Kasumi-1 (cell line): ENCODE results near the gene ARVCF.

Experiments used
- DNase-seq, 2 experiments: peaks; one replicate each; lab custom pipeline; 2025; lab: John Stamatoyannopoulos, UW

Gene ARVCF

DNA sequence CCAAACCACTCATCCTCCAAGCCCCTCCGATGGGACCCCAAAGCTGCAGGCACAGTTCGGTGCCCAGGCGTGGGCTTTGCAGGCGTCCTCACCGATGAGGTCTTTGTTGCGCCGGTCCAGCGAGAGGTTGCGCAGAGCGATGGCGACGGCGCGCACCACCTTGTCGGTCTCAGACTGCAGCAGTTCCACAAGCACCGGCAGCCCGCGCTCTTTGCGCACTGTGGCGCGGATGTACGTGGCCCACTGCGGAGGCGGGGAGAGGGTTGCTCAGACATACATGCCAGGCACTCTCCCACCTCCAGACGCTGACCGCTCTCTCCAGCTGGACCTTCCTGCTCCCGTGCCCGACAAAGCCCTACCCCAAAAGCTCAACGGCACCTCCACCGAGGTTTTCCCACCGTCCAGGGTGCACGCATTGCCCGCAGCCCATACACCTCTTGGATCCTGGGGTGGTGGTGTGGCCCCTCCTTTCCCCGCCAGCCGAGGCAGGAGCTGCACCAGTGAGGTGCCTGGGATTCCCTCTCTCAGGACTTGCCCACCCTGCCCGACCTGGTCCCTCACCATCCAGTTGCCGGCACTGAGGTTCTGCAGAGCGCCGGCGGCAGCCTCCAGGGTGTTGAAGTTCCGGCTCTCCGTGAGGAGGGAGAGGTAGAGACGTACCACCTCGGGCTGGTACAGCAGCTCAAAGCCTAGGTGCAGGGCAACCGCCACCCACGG is 42.9 kb downstream of the ARVCF start:
- DNase-seq: no peak

DNA sequence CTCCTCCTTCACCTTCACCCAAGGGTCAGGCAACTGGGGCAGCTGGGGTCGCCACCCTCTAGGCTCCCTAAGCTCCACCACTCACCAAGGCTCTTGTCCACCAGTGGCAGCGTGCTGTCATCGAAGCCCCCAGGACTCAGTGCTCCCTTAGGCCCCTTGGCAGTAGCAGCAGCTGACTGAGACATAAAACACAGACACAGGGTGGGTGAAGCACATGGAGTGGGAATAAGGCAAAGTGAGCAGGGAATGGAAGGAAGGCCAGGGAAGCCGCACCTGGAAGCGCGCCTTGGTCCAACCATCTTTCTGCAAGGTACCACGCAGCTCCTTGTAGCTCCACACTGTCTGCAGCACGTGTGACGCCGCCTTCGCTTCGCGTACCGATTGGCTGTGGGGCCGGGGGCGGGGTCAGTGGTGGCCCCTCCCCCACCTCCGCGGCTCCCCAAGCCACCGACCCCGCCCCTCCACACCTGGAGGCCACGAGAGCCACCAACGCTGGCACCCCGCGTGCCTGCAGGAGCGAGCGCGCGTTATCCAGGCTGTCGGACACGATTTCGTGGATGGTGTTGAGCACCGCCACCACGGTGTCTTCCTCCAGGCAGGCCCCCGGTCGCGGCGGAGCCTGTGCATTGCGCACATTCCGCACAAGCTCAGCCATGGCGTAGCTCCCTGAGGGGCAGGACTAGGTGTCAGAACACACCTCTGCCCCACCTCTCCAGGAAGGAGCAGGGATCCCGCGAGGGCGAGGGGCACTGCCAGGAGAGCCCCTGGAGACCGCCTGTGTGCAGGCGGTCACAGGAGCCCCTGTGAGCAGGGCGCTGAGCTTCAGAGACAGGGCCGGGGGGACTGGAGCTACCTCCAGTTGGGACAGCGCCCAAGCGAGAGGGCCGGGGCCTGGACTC is 43.7 kb downstream of the ARVCF start:
- DNase-seq: no peak

DNA sequence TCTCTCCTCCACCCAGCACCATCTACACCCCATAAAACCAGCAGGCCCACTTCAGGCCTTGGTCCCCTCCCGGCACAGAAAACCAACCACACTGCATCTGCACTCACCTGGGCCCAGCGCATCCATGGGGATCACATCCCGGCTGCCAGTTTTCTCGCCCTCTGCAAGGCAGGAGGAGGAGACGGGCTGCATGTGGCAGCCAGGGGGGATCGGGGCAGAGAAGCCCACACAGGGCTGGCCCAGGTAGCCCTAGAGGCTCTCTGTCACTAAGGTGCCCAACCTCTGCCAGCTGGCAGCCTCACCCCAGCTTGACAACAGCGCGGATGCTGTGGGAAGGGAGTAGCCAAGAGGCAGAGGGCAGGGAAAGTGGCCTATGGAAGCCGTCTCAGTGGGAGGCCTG is 44.4 kb downstream of the ARVCF start:
- DNase-seq: no peak

DNA sequence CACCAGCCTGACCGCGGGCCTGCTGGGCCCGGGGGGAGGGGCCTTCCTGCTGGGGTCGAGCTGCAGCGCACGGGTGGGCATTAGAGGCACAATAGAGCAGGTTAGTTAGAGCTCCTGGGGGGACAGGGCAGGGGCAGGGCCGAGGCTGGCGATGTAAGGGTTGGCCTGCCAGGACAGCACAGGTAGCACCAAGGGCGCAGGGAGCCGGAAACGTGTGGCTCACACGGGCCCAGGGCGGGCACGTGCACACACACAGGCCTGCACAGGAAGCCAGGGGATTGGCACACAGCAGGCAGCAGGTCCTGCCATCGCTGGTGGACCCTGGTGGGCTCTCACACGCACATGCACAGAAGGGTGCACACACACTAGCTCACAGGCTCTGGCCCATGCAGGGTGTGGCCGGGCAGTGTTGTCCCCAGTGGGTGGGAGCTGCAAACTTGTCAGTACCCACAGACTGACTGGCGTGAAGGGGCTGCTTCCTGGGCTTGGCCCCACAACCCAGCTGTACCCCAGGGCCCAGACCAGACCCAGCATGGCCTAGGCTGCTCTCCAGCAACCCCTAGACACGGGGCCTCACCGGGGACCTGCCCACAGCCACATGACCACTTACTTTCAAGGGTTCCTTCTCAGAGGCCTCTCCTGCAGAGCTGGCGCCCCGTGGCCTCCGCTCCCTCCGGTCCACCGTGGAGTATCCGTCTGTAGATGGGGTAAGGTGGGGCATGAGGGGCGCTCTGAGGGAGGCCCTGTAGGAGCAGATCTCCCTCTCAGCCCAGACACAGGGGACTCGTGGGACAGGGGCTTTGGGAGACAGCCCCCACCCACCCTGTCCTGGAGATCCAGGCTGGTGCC is 45.1 kb downstream of the ARVCF start:
- no peak for DNase-seq

DNA sequence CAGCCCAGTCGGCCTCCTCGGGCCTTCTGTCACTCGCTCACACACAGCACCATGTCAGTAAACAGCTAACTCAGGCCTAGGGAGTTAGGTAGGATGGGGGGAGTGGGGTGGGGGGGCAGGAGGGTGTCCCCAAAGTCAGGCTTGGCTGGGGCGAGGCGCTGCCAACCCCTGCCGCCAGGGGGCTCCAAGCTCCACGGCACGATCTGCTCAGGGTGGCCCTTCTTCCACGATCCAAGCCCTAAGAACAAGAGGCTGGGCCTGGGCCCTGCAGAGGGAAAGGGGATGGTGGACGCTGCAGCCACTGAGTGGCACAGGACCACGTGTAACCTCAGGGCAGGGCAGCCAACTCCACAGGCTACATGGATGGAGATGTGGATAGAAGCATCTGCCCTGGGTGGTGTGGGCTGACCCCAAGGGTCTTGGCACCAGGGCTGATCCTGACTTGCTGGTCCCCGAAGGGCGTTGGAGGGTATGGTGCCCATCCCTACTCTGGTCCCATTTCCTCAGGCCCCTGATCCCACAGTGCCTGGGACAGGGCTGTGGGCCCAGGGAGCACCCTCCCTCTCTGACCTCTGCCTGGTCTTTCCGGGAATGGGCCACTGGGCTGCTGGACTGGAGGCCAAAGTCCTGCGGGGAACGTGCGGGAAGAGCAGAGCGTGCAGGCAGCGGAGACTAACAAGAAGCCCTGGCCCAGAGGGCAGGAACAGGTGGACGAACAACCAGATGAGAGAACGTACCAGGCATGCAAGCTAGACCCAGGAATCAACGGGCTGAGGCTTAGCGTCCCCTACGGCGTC is 45.9 kb downstream of the ARVCF start:
- peak; percentile 61 to 71 for DNase-seq

DNA sequence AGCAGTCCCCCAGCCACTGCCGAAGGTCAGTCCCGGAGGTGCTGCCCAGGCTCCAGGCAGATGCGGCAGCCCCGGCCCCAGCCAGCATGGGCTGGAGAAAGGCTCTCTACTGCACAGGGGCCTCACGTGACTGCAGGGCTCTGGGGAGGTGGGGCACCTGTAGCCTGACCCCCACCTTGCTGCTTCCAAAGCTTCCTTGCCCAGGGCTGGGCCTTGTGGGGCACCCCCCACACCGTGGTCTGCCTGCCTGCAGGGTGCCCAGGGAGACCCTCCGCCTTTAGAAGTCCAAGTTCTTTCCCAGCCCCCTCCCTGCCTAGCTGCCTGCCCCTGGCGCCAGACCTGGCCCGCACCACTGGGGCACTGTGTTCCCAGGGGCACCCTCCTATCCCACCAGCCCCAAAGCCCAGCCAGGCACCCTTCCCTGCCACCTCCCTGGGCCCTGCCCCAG is 46.6 kb downstream of the ARVCF start:
- DNase-seq: no peak

DNA sequence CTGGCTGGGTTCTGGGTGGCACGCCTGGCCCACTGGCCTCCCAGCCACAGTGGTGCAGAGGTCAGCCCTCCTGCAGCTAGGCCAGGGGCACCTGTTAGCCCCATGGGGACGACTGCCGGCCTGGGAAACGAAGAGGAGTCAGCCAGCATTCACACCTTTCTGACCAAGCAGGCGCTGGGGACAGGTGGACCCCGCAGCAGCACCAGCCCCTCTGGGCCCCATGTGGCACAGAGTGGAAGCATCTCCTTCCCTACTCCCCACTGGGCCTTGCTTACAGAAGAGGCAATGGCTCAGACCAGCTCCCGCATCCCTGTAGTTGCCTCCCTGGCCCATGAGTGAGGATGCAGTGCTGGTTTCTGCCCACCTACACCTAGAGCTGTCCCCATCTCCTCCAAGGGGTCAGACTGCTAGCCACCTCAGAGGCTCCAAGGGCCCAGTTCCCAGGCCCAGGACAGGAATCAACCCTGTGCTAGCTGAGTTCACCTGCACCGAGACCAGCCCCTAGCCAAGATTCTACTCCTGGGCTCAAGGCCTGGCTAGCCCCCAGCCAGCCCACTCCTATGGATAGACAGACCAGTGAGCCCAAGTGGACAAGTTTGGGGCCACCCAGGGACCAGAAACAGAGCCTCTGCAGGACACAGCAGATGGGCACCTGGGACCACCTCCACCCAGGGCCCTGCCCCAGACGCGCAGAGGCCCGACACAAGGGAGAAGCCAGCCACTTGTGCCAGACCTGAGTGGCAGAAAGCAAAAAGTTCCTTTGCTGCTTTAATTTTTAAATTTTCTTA is 47.3 kb downstream of the ARVCF start:
- no peak for DNase-seq

DNA sequence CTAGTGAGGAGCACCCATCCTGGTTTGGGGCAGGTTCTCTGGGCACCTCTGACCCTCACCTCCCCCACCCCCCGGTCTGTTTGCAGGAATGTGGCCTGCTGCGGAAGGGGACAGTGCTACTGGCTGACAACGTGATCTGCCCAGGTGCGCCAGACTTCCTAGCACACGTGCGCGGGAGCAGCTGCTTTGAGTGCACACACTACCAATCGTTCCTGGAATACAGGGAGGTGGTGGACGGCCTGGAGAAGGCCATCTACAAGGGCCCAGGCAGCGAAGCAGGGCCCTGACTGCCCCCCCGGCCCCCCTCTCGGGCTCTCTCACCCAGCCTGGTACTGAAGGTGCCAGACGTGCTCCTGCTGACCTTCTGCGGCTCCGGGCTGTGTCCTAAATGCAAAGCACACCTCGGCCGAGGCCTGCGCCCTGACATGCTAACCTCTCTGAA is 48.2 kb downstream of the ARVCF start:
- no peak for DNase-seq

DNA sequence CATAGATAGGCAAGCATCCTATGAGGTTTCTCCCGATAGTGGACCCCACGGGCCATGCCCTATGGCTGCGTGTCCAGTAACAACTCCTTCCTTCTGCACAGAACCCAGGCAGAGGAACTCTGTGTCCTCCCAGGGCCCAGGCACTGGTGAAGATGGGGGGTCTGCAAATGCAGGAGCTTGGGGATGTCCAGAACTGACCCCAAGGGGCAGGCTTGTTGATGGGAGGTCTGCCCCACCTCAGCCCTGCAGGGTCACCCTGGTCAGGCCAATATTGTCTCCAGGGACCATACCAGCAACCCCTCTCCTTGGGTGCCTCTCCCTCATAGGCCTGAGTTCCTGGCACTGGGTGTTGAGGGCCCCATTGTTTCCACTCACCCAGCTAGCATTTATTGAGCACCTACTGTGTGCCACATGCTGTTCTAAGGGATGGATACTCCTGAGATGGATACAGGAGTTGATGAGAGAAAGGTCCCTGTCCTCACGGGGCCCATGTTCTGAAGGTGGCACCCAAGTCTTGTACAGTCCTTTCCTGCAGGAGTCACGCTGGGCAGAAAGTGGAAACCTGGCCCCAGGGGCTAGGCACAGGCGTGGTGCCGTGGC is 48.7 kb downstream of the ARVCF start:
- DNase-seq: no peak

DNA sequence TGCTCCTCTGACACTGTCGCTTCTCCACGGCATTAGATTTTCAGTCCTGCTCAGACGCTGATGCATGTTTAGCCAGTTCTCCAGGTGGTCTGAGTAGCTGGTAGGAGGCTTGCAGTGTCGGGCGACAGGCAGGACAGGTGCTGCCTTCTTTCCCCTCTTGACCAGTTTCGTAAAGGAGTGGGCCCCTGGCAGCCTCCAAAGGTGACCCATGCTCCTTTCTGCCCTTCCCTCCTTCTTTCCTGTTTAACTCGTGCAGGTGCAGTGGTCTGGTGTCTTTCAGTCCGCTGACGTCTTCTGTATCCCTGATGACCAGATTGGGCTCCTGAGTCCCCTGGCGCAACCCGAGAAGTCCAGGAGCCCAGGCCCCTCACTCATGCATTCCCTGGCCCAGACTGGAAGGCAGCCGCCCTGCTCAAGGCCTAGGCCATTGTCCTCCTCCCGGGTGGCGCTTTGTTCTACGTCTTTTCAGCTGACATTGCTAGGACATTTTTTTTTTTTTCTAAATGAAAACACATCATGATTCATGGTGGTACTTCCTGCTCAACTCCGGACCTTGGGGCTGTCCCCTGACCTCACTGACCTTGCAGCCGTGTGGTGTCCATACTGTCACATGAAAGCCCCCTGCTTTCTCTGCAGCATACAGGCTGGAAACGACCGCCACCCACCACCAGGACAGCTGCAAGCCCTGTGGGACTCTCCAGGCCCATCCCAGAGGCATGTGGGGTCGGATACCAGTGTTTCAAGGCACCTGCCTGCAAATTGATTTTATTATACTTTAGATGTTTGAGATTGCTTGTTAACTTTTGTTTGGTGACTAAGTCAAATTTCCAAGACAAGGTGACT is 49.5 kb downstream of the ARVCF start:
- no peak for DNase-seq

DNA sequence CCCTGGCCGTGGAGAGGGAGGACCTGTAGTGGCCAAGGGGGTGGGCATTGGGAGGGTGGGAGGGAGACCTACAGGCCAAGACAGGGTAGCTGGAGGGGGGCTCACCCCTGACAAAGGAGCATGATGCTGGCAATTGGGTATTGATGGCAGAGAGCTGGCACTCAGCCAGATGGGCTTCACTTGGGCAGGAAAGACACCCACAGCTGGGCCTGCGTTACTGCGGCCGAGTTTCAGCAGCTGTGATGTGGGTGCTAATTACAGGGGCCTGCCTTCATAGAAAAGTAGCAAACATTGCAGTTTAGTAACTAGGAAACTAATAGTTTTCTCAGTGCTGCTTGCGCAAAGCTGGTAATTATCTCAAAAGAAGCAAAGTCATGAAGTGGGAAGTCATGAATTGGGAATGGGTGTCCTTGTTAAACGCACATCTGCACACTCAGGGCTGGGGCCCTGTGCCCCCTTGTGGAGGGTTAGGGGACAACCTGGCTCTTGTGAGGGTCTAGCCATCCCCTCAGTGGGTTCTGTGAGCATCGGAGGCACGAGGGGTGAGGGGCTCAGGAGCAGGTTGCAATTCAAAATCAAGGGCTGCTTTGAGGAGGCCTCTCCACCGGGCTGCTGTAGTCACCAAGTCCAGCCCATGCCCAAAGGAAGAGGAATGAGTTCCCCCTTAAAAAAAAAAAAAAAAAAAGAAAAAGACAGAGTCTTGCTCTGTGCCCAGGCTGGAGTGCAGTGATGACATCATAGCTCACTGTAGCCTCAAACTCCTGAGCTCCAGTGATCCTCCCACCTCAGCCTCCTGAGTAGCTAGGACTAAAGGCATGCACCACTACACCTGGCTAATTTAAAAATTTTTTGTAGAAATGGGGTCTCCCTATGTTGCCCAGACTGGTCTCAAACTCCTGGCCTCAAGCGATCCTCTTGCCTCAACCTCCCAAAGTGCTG is 50.6 kb downstream of the ARVCF start:
- peak; percentile 24 to 39 for DNase-seq

DNA sequence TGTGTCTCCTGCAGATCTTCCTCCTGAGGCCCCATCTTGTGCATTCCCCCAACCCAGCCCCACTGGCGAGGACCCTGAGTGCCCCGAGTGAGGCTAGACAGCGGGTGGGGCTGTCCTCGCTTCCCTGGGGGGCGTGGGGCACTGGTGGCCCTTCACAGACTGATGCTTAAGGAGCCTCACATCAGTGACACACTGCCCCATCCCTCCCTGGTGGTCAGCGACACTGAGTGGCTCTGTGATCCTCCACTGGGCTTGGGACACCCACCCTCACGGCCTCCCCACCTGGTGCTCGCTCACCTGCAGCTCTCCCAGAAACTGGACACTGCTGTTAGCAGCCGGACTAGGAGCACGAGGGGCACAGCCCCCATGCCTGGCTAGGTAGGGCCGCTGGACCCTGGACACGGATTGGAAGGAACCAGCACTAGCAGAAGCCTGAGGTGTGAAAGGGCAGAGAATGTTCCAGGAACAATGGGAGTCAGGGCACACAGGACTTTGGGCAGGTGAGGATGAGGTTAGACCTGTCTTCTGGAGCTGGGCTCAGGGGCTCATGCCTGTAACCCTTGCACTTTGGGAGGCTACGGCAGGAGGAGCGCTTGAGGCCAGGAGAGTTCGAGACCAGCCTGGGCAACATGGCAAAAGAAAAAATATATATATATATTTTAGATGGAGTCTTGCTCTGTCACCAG is 51.8 kb downstream of the ARVCF start:
- no peak for DNase-seq

DNA sequence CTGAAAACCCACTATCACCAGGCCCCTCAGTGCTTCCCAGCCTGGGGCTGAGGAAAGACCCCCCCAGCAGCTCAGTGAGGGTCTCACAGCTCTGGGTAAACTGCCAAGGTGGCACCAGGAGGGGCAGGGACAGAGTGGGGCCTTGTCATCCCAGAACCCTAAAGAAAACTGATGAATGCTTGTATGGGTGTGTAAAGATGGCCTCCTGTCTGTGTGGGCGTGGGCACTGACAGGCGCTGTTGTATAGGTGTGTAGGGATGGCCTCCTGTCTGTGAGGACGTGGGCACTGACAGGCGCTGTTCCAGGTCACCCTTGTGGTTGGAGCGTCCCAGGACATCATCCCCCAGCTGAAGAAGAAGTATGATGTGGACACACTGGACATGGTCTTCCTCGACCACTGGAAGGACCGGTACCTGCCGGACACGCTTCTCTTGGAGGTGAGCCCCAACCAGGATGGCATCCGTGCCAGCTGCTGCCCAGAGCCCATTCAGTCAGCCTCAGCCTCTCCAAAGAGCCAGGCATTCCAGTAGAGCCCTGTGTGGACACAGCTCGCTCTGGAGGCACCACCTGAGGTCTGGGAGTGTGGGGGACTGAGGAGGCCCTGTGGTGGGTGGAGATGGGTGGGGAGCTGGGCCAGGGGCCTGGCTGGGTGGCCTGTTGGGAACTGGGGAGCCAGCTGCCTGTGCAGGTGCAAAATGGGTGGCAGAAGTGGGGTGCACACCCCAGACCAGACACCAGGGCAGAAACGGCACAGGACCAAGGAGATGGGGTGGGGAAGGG is 52.6 kb downstream of the ARVCF start:
- no peak for DNase-seq

DNA sequence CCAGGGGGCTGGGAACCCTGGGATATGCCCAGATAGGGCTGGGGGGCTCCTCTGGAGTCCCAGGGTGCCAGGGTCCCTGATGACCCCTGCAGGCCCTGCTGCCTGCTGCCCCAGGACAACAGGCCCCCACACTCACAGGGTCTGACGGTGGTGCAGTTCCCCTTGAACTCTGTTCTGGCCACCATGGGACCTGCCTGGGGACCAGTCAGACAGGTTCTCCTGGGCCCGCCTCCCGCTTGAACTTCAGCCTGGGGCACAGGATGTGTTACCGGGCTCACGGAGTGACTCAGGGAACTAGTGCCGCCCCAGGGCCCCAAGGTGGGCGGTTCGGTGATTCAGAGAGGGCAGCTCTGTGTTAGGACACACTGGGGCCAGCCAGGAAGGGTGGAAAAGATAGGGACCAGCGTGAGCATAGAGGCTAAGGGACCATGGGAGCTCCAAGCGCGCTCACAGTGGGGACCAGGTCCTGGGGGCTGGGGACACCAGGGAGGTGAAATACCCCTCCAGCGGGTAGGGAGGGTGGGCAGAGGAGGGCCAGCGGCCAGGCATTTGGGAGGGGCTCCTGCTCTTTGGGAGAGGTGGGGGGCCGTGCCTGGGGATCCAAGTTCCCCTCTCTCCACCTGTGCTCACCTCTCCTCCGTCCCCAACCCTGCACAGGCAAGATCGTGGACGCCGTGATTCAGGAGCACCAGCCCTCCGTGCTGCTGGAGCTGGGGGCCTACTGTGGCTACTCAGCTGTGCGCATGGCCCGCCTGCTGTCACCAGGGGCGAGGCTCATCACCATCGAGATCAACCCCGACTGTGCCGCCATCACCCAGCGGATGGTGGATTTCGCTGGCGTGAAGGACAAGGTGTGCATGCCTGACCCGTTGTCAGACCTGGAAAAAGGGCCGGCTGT is 53.5 kb downstream of the ARVCF start:
- DNase-seq: no peak

DNA sequence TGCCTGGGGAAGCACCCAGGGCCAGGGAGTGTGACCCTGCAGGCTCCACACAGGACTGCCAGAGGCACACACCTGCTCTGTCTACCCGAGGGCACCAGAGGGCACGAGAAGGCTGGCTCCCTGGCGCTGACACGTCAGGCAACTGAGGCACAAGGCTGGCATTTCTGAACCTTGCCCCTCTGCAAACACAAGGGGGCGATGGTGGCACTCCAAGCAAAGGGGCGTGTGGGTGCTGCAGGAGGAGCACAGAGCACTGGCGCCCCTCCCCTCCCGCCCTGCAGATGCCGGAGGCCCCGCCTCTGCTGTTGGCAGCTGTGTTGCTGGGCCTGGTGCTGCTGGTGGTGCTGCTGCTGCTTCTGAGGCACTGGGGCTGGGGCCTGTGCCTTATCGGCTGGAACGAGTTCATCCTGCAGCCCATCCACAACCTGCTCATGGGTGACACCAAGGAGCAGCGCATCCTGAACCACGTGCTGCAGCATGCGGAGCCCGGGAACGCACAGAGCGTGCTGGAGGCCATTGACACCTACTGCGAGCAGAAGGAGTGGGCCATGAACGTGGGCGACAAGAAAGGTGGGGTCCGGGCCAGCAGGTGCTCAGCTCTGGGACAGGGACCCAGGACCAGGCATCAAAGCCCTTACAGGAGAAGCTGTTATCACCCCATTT is 54.2 kb downstream of the ARVCF start:
- peak; percentile 64 to 78 for DNase-seq
